PC-3 (cell line): ENCODE measurements around the gene IL20. TPM values are rescaled to one million over a fixed set of nuclear protein-coding genes. Genes with fewer than 3 reads are reported as not detected.
"Not testable (repeated sequence)": the region's sequence is repeated elsewhere in the genome, so short reads cannot be mapped to it uniquely, and the experiment has no call there.

ENCODE experiments used
- ATAC-seq: fragments of 200-7000 bp; cut with Tn5 transposase; 2 replicates; pipeline ENCODE4 v1.9.1; 2020; ENCODE audit warnings: mild to moderate bottlenecking, moderate library complexity
- BruUV-seq: library from RNA; stranded (reverse); fragments of 400-500 nt; replicated peaks from 2 replicates; lab custom pipeline; 2021; lab: Mats Ljungman, UMichigan
- CTCF ChIA-PET: fragments of 300-600 bp; sonication (Branson Sonifier 250); formaldehyde crosslinking; loops from one replicate; lab custom pipeline; 2022; ENCODE audit warnings: antibody characterized with exemption; lab: Charles Lee
- POLR2A ChIA-PET: fragments of 300-600 bp; sonication (Branson Sonifier 250); formaldehyde crosslinking; loops from one replicate; lab custom pipeline; 2022; ENCODE audit warnings: antibody characterized with exemption; ENCODE audit not compliant: unreplicated experiment; lab: Charles Lee
- DNase-seq: peaks from one replicate; pipeline ENCODE4 v3.0.0-alpha.2; 2015
- H2AFZ ChIP-seq: fragments of 300-600 bp; sonication (generic); 2 replicates; pipeline ENCODE4 v1.6.0; 2016; ENCODE audit warnings: antibody characterized with exemption, low read length
- H3F3A ChIP-seq: fragments of 300-600 bp; sonication (generic); one replicate; pipeline ENCODE4 v1.6.0; 2017; ENCODE audit warnings: antibody characterized with exemption, low read length, control low read depth, mild to moderate bottlenecking; ENCODE audit not compliant: unreplicated experiment
- H3K27ac ChIP-seq: fragments of 300-600 bp; sonication (generic); 2 replicates; pipeline ENCODE4 v1.5.1; 2016; ENCODE audit warnings: mild to moderate bottlenecking, low read length
- H3K27me3 ChIP-seq: fragments of 300-600 bp; sonication (generic); 2 replicates; pipeline ENCODE4 v1.6.1; 2016; ENCODE audit warnings: low read length, mixed read lengths
- H3K36me3 ChIP-seq: fragments of 300-600 bp; sonication (generic); 2 replicates; pipeline ENCODE4 v1.6.1; 2016; ENCODE audit warnings: low read depth, mixed run types, low read length, mixed read lengths
- H3K4me1 ChIP-seq: fragments of 300-600 bp; sonication (generic); 2 replicates; pipeline ENCODE4 v1.5.1; 2016; ENCODE audit warnings: low read length; ENCODE audit not compliant: insufficient read depth
- H3K4me2 ChIP-seq: fragments of 300-600 bp; sonication (generic); 2 replicates; pipeline ENCODE4 v1.6.0; 2016; ENCODE audit warnings: low read length
- H3K4me3 ChIP-seq: fragments of 300-600 bp; sonication (generic); 2 replicates; pipeline ENCODE4 v1.5.1; 2016; ENCODE audit warnings: mild to moderate bottlenecking, low read length, mixed read lengths
- H3K79me2 ChIP-seq: fragments of 300-600 bp; sonication (generic); 2 replicates; pipeline ENCODE4 v1.6.1; 2017; ENCODE audit warnings: low read length, mixed read lengths
- H3K9ac ChIP-seq: fragments of 300-600 bp; sonication (generic); 2 replicates; pipeline ENCODE4 v1.6.0; 2016; ENCODE audit warnings: mild to moderate bottlenecking, low read length
- H3K9me2 ChIP-seq: fragments of 300-600 bp; sonication (generic); replicated peaks from 2 replicates; pipeline ENCODE4 v1.6.1; 2016; ENCODE audit warnings: mixed run types, low read length, mixed read lengths
- H3K9me3 ChIP-seq: fragments of 300-600 bp; sonication (generic); 2 replicates; pipeline ENCODE4 v1.6.1; 2016; ENCODE audit warnings: low read length, mixed read lengths
- H4K20me1 ChIP-seq: fragments of 300-600 bp; sonication (generic); 2 replicates; pipeline ENCODE4 v1.6.1; 2016; ENCODE audit warnings: low read length, mixed read lengths
- EZH2 ChIP-seq: fragments of 300-600 bp; sonication (generic); IDR thresholded peaks from one replicate; pipeline ENCODE4 v1.6.1; 2017; ENCODE audit warnings: antibody characterized with exemption, mild to moderate bottlenecking, low read length; ENCODE audit not compliant: unreplicated experiment
- EZH2phosphoT487 ChIP-seq: fragments of 300-600 bp; sonication (generic); IDR thresholded peaks from 2 replicates; pipeline ENCODE4 v1.6.1; 2018; ENCODE audit warnings: mild to moderate bottlenecking, antibody characterized with exemption, low read length, borderline replicate concordance
- intact Hi-C: fragments of 100-400 bp; cut with micrococcal nuclease; formaldehyde crosslinking; loops from 2 replicates; pipeline ENCODE4 v1.9.0; 2023
- total RNA-seq: library from RNA; depleted of rRNA; stranded (reverse); fragments of >200 nt; gene quantifications from 2 replicates; pipeline ENCODE4 v1.2.3, GENCODE V29; 2014
- TF ChIP-seq, protein P1 (sequence below): fragments of 300-600 bp; sonication (generic); conservative IDR thresholded peaks from 2 replicates; pipeline ENCODE4 v1.5.1; 2017; ENCODE audit warnings: antibody characterized with exemption, low read depth, mild to moderate bottlenecking, low read length

IL20 gene
- total RNA-seq, 1 experiment from 2014 or later, result not detected

DNA sequence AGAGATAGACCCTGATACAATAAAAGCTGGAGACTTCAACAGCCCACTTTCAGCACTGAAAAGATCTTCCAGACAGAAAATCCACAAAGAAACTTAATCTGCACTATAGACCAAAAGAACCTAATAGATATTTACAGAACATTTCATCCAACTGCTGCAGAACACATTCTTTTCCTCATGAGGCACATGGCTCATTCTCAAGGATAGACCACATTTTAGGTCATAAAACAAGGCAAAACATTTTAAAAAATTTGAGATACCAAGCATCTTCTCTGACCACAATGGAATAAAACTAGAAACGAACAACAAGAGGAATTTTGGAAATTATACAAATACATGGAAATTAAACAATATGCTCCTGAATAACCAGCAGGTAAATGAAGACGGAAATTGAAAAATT, 15.0 kb upstream of the IL20 start:
- no peak for TF ChIP-seq EZH2
- no peak for TF ChIP-seq EZH2phosphoT487
- TF ChIP-seq, protein P1, sequence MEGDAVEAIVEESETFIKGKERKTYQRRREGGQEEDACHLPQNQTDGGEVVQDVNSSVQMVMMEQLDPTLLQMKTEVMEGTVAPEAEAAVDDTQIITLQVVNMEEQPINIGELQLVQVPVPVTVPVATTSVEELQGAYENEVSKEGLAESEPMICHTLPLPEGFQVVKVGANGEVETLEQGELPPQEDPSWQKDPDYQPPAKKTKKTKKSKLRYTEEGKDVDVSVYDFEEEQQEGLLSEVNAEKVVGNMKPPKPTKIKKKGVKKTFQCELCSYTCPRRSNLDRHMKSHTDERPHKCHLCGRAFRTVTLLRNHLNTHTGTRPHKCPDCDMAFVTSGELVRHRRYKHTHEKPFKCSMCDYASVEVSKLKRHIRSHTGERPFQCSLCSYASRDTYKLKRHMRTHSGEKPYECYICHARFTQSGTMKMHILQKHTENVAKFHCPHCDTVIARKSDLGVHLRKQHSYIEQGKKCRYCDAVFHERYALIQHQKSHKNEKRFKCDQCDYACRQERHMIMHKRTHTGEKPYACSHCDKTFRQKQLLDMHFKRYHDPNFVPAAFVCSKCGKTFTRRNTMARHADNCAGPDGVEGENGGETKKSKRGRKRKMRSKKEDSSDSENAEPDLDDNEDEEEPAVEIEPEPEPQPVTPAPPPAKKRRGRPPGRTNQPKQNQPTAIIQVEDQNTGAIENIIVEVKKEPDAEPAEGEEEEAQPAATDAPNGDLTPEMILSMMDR, result no peak
- no peak overlapping the region for H3K27ac ChIP-seq
- peaks cover 11% of the 10 kb centered on the region for H3K9me3 ChIP-seq
- no peak overlapping the region for H3K4me3 ChIP-seq
- no peak overlapping the region for H3K9ac ChIP-seq
- ChIA-PET CTCF (no interaction called here), POLR2A (no interaction called here)
- intact Hi-C loops, result no loop called here
- H3F3A ChIP-seq, result no peaks in the 10 kb centered on the region
- ATAC-seq, result no peak
- no peaks in the 10 kb centered on the region for H3K79me2 ChIP-seq
- no peaks in the 10 kb centered on the region for H3K9me2 ChIP-seq
- peaks cover 41% of the 10 kb centered on the region for H3K27me3 ChIP-seq
- no peaks in the 10 kb centered on the region for H3K36me3 ChIP-seq
- no peaks in the 10 kb centered on the region for H4K20me1 ChIP-seq
- no peak overlapping the region for H3K4me2 ChIP-seq
- no peak overlapping the region for H2AFZ ChIP-seq
- no peaks in the 10 kb centered on the region for H3K4me1 ChIP-seq
- no peak for DNase-seq
- no TSS peak for BruUV-seq

DNA sequence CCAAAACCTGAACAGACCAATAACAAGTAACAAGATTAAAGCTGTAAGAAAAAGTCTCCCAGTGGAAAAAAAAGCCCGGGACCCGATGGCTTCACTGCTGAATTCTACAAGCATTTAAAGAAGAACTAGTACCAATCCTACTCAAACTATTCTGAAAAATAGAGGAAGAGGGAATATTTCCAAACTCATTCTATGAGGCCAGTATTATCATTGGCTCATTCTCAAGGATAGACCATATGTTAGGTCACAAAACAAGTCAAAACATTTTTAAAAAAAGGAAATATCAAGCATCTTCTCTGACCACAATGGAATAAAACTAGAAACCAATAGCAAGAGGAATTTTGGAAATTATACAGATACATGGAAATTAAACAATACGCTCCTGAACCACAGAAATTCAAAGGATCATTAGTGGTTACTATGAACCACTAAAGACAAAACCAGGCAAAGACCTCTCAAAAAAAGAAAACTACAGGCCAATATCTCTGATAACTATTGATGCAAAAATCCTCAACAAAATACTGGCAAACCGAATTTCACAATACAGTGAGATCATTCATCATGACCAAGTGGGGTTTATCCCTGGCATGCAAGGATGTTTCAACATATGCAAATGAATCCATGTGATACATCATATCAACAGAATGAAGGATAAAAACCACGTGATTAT, 13.9 kb upstream of the IL20 start:
- intact Hi-C loops, result no loop called here
- POLR2A ChIA-PET, result no interaction called here
- H3K4me3 ChIP-seq, result no peak overlapping the region
- CTCF ChIA-PET, result no interaction called here
- H3K27me3 ChIP-seq, result peaks cover 41% of the 10 kb centered on the region
- DNase-seq, result no peak
- ATAC-seq, result no peak
- H3K9ac ChIP-seq, result no peak overlapping the region
- H3K27ac ChIP-seq, result no peak overlapping the region
- peaks cover 11% of the 10 kb centered on the region for H3K9me3 ChIP-seq
- BruUV-seq, result no TSS peak
- TF ChIP-seq, protein P1, result no peak
- TF ChIP-seq EZH2 (no peak), EZH2phosphoT487 (no peak)
- H3K4me2 ChIP-seq, result no peak overlapping the region
- H2AFZ ChIP-seq, result no peak overlapping the region
- no peaks in the 10 kb centered on the region for H4K20me1 ChIP-seq
- no peaks in the 10 kb centered on the region for H3K9me2 ChIP-seq
- no peaks in the 10 kb centered on the region for H3K4me1 ChIP-seq
- no peaks in the 10 kb centered on the region for H3K79me2 ChIP-seq
- H3F3A ChIP-seq, result no peaks in the 10 kb centered on the region
- no peaks in the 10 kb centered on the region for H3K36me3 ChIP-seq

DNA sequence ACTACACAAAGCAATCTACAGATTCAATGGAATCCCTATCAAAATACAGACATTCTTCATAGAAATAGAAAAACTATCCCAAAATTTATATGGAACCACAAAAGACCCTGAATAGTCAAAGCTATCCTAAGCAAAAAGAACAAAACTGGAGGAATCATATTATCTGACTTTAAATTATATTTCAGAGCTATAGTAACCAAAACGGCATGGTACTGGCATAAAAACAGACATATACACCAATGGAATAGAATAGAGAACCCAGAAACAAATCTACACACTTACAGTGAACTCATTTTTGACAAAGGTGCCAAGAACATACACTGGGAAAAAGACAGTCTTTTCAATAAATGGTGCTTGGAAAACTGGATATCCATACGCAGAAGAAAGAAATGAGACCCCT, 12.8 kb upstream of the IL20 start:
- H2AFZ ChIP-seq, H3K36me3 ChIP-seq, intact Hi-C loops, H4K20me1 ChIP-seq, DNase-seq, POLR2A ChIA-PET, ATAC-seq, H3K79me2 ChIP-seq, H3K4me1 ChIP-seq, H3K4me2 ChIP-seq, H3F3A ChIP-seq, BruUV-seq, H3K9me2 ChIP-seq, H3K27ac ChIP-seq, H3K4me3 ChIP-seq, H3K9ac ChIP-seq: not testable (repeated sequence)
- peaks cover 11% of the 10 kb centered on the region for H3K9me3 ChIP-seq
- peaks cover 41% of the 10 kb centered on the region for H3K27me3 ChIP-seq
- CTCF ChIA-PET, result interaction anchor here (0.6 kb wide), 1 partner anchor 610 kb away, joined by 3 read pairs; no protein-coding TSS in a partner anchor

DNA sequence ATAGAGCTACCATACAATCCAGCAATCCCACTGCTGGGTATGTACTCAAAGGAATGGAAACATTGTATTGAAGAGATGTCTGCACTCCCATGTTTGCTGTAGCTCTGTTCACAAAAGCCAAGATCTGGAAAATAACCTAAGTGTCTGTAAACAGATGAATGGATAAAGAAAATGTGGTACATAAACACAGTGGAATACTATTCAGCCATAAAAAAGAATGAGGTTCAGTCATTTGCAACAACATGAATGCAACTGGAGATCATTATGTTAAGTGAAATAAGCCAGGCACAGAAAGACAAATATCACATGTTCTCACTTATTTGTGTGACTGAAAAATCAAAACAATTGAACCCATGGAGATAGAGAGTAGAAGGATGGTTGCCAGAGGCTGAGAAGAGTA, 11.7 kb upstream of the IL20 start:
- H2AFZ ChIP-seq, H4K20me1 ChIP-seq, H3K9ac ChIP-seq, POLR2A ChIA-PET, H3K9me2 ChIP-seq, H3K4me2 ChIP-seq, H3K27ac ChIP-seq, H3K4me3 ChIP-seq, H3K4me1 ChIP-seq, DNase-seq, H3K79me2 ChIP-seq, BruUV-seq, ATAC-seq, CTCF ChIA-PET, H3K36me3 ChIP-seq, intact Hi-C loops, H3F3A ChIP-seq: not testable (repeated sequence)
- Histone ChIP-seq H3K9me3 (peaks cover 11% of the 10 kb centered on the region), H3K27me3 (peaks cover 40% of the 10 kb centered on the region)
